Activated CD4-positive, alpha-beta T cell treated with anti-CD3 and anti-CD28 coated beads, Interleukin-2, amount 50 U/mL, for 1 hour (primary cell): ENCODE data around the gene NUDC.
"Not testable (repeated sequence)": the region's sequence is repeated elsewhere in the genome, so short reads cannot be mapped to it uniquely, and the experiment has no call there.

ENCODE experiments used
- DNase-seq: peaks from one replicate; pipeline ENCODE4 v3.0.0-alpha.2; 2020

Gene NUDC

DNA sequence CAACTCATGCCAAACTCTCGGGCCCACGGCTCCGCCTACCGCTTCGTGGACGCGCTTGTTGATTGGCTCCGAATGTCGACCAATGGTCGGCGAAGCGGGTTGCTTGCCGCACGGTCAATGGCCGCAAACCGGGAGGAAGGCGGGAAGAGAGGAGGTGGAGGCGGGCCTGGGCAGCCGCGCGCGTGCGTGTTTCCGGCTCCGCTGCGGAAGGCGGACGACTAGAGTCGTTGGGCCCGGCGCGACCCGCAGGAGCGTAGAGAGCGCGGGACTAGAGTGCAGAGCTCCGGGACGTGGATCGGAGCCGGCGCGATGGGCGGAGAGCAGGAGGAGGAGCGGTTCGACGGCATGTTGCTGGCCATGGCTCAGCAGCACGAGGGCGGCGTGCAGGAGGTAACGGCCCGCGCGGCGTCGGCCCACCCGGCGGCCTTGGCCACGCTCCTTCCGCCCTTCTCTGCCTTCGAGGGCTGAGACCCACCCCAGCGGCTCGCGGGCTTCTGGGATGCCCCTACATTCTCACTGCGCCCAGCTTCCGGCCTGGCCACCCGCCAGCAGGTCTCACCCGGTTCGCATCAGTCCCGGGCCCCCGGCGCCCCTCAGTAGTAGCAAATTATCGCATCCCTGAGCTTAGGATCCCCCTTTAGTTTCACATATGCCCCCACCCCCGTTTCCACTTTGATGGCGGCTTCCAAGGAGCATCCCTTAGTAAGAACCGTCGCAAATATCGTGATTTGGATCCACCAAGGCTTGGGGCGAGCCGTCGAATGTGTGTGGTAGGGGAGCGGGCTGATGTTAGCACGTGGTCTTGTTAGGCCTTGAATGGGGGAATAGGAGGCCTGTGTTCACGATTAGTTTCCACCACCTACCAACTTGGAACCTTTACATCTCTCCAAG is at the start of gene NUDC:
Gene NUDC, plus strand, starts transcription at position 204 of the 891 bp plus-strand sequence. Its CDS starts 106 bp downstream, at position 310.
- DNase-seq, result peak; percentile 93

DNA sequence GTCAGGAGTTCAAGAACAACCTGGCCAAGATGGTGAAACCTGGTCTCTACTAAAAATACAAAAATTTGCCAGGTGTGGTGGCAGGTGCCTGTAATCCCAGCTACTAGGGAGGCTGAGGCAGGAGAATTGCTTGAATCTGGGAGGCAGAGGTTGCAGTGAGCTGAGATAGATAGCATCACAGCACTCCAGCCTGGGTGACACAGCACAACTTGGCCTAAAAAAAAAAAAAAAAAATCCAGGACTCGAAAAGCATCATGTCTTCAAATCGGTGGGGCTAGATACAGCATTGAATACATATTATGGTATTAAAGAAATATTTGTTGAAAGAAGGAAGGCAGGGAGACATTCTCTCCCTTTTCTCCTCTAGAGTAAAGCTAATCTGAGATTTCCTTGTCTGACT is 48.4 kb upstream of the NUDC start:
- DNase-seq, result not testable (repeated sequence)

DNA sequence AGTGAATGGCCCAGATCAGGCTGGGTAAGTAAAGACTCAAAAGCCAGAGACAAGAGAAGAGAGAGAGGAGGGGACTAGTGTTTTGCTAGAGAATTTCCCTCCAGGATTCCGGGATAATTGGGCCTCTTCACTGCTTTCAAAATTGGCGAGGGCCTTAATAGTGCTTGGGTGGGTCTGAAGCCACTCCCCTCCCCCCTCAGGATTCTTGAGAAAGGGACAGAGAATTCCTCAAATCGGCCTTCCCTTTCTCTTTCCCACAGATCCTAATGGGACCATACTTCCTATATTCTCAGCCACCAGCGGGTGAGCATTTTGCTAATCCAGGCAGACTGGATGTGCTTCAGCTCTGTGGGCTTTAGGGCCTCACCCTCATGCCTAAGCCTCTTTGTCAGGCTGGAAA is 46.6 kb upstream of the NUDC start:
- DNase-seq, result no peak

GRCh38 chr1:26877326-26877725 is 44.2 kb upstream of the NUDC start:
- DNase-seq, result no peak

- DNase-seq, result no peak
These were observed 41.8 kb upstream of the NUDC start for GRCh38 chr1:26879793-26880192.

GRCh38 chr1:26881611-26882010 is 39.9 kb upstream of the NUDC start:
- not testable (repeated sequence) for DNase-seq

- no peak for DNase-seq
These were observed 38.7 kb upstream of the NUDC start for GRCh38 chr1:26882696-26883463.

GRCh38 chr1:26887125-26887524 is 34.4 kb upstream of the NUDC start:
- no peak for DNase-seq

GRCh38 chr1:26888231-26888630 is 33.3 kb upstream of the NUDC start:
- DNase-seq, result no peak

GRCh38 chr1:26889551-26890466 is 31.7 kb upstream of the NUDC start, which contains the start of gene GPN2:
TSS of gene GPN2 (minus strand) at chr1:26890283. CDS start at chr1:26890096, 187 bp downstream.
- DNase-seq, result peak; percentile 70

DNA sequence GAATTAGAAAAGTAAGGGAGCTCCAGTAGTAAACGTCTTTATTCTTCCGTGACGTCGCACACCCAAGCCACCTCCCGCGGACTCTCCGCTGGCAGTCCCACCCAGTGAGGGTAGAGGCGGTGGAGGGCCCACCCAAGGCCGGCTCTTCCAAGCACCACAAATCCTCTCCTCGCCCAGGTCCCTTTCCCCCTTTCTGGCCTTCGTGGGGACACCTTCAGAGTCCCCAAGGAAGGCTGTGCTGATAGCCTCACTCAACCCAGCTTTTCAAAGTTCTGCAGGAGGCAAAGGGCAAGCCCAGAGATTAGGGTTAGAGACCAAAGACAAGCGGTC is 31.1 kb upstream of the NUDC start:
- no peak for DNase-seq

DNA sequence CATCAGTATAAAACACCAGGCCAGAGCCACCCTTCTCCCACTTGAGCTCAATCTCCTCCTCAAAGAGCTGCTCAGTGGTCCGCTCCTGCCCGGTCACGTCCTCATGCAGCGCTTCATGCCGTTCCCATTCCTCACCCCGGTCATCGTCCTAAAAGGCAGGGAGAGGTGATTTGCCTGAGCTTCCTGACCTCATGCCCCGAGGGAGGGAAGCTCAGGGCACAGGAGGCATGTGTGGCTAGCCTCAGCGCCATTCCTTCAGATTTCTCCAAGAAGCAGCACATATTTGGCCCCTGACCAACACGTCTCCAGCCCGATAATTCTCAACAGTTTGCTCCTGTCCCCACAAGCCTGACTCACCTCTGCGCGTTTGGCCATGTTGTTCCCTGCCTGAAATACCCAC is 27.3 kb upstream of the NUDC start:
- no peak for DNase-seq

DNA sequence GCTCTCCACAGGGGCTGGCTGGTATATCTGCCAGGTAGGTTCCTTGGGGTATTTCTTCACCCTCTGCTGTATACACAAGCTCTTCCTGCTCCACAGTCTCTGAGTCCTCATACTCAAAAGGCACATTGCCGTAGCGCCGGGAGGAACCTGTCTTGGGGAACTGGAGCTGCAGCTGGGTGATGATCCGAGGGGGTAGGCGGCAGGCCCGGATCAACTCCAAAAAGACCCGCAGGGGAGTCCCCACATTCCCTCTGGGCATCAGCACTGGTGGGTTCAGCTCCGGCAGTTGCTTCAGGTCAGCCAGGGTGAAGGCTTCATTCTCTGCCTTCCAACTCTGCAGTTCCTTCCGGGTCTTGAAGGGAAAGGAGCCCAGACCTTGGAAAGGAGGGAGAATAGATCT is 24.2 kb upstream of the NUDC start:
- no peak for DNase-seq

DNA sequence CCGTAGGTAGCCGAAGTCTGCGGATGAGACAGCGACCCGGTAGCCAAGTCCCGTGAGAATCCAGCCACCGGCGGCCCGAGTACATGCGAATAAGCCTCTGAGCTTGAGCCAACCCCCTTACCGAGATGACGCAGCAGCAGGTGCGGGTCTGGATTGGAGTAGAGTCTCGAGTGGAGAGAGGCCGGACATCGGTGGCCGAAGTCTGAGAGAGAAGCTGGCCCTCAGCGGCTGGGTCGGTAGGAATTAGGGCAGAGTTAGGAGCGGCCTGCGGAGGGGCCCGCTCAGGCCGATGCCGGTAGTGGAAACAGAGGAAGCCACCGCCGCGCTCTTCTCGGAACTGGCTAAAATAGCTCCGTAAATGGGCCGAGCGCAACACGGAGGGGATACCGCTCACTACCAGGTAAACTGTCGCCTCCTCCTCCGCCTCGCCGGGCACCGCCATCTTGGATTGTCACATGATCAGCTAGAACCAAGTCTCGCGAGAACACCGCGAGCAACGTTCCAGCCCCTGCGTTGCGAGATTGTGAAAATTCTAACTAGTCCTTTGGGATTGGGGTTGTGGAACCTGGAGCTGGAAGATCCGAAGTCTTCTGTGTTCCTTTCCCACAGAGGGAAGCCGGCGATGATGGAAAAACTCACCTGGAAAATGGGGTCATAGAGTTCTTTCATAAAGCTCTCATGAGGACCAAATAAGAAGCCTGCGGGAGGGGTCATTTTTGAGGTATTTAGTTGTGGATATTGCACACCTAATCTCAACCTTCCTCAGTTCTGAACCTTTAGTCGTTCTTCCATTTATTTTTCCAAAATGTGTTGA is 21.3 kb upstream of the NUDC start, which contains the start of gene GPATCH3:
Gene GPATCH3, minus strand, starts transcription at position 467 of the 814 bp plus-strand sequence. Its CDS starts 25 bp downstream, at position 442.
- DNase-seq, result peak; percentile 87

GRCh38 chr1:26900815-26901511 is 20.6 kb upstream of the NUDC start:
- no peak for DNase-seq

DNA sequence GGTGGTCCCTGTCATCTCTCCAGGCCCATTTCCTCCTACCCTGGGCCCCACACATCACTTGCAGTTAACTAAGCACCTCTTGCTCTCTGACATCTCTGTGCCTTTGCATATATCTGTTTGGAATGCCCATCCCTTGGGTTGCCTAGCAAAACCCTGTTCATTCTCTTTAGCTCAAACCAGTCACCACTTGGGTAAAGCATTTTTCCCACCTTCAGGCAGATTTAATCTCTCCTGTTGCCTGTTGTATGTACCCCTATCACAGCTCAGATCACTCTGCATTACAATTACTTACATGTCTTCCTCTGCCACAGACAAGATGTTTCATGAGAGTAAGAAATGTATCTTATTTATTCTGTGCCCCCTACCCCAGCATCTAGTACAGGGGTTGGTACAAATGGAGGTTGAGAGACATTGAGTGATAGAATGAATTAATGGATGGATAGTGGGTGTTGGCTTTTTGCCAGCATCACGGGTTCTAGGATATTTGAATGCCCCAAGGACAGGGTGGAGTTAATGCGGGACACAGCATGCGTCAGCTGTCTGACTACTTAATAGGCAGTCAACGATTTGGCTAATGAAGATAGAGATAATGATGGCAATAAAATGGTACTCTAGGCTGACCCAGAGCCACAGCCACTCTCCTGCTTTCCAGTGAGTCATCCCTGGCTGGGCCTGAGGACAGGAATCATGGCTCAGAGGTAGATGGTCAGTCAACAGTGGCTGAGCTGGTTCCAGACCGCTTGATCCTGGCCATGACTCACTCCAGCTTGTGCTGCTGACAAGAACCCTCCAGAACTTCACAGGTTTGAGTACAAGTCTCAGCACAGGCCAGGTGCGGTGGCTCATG is 14.2 kb upstream of the NUDC start:
- DNase-seq, result no peak

DNA sequence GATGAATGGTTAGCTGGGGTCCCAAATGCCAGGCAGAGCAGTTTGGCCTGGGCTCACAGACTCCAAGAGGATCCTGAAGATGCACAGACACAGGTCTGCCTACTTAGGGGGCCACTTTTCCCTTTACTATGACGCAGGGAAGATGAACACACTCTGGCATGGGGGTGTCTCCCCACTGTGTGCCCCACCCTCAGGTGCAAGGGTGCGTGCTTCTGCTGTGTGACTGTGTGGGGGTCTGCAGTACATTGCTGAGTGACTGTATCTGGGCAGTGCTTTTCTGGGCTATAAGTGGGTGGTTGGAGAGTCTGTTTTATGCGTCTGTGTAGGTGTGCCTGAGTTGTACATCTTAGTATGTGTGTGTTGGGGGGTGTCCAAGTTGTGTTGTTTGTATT is 11.6 kb upstream of the NUDC start:
- no peak for DNase-seq

DNA sequence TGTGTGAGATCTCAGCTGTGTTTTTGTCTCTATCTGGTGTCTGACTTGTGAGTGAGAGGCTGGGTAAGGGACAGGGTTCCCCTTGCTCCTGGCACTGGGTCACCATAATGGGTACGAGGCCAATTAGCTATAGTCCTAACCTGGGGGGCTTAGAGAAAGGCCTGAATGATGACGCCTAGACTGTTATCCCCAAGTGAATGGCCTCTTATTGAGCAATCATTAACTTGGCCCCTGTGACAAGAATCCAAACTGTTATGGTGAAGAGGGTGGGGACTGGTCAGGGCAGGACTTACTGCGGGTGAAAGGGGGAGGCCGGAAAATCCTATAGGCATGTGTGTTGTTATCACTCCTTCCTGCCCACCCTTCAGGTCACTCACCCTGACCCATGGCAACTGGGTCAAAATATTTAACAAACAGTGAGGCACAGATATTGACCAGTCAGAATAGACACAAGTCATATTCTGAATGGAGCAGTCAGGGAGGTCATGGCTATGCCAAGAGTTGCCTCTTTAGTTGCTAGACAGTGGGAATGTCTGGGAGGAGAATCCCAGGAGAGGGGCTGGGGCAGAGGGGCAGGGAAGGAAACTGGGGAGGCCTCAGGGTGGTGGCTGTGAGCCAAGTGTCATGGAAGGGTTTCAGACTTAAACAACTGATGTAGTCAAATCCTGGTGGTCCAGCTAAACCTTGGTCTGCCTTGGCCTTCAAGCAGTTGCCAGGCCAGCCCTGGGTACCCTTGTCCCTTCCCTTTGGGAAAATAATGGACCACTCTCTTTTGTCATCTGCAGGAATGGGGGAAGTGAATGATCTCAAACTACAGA is 11.0 kb upstream of the NUDC start:
- no peak for DNase-seq

- no peak for DNase-seq
These were observed 10.0 kb upstream of the NUDC start for GRCh38 chr1:26911399-26912146.
